HepG2 (cell line): ENCODE results near the gene ARHGAP5. TPM values are rescaled to one million over a fixed set of nuclear protein-coding genes. Genes with fewer than 3 reads are reported as not detected.

ENCODE experiments used
- AKNA ChIP-seq: sonication (generic); formaldehyde crosslinking; IDR thresholded peaks from 2 replicates; pipeline ENCODE4 v1.4.0; 2020; ENCODE audit warnings: missing genetic modification reagents, borderline replicate concordance
- ARID2 ChIP-seq: sonication (generic); formaldehyde crosslinking; IDR thresholded peaks from 2 replicates; pipeline ENCODE4 v1.8.1; 2022; ENCODE audit warnings: mild to moderate bottlenecking, missing genetic modification reagents, borderline replicate concordance
- CBFB ChIP-seq: sonication (generic); formaldehyde crosslinking; IDR thresholded peaks from 2 replicates; pipeline ENCODE4 v1.4.0; 2020; ENCODE audit warnings: missing genetic modification reagents
- ETV6 ChIP-seq: sonication (generic); formaldehyde crosslinking; conservative IDR thresholded peaks from 2 replicates; pipeline ENCODE4 v1.4.0; 2020; ENCODE audit warnings: missing genetic modification reagents
- FOSL2 ChIP-seq: sonication (generic); formaldehyde crosslinking; IDR thresholded peaks from 2 replicates; pipeline ENCODE4 v1.4.0; 2020; ENCODE audit warnings: missing genetic modification reagents
- HNF4G ChIP-seq, 2 experiments: sonication (generic) in 1 of 2; formaldehyde crosslinking in 1 of 2; IDR thresholded peaks; 2 replicates each; pipeline versions ENCODE4 v1.4.0 to v1.6.1; 2011 to 2020; ENCODE audit warnings: borderline replicate concordance in 2 of 2, low read depth in 2 of 2, mild to moderate bottlenecking in 2 of 2, low read length in 1 of 2, missing genetic modification reagents in 1 of 2, moderate library complexity in 1 of 2
- NFE2L1 ChIP-seq: sonication (generic); formaldehyde crosslinking; IDR thresholded peaks from 2 replicates; pipeline ENCODE4 v1.4.0; 2020; ENCODE audit warnings: missing genetic modification reagents, mild to moderate bottlenecking, borderline replicate concordance
- NR2F2 ChIP-seq: IDR thresholded peaks from 2 replicates; pipeline ENCODE4 v1.6.1; 2012; ENCODE audit warnings: low read depth, inconsistent platforms, borderline replicate concordance
- PCBP1 ChIP-seq: fragments of 200-400 bp; formaldehyde crosslinking; IDR thresholded peaks from 2 replicates; pipeline ENCODE4 v1.6.1; 2017; ENCODE audit warnings: mild to moderate bottlenecking, low read depth, low read length, borderline replicate concordance
- PHF21A ChIP-seq: sonication (generic); formaldehyde crosslinking; IDR thresholded peaks from 2 replicates; pipeline ENCODE4 v1.5.0; 2020; ENCODE audit warnings: mild to moderate bottlenecking, missing genetic modification reagents
- TEF ChIP-seq: sonication (generic); formaldehyde crosslinking; IDR thresholded peaks from 2 replicates; pipeline ENCODE4 v1.5.0; 2020; ENCODE audit warnings: missing genetic modification reagents
- ZBED4 ChIP-seq: sonication (generic); formaldehyde crosslinking; IDR thresholded peaks from 2 replicates; pipeline ENCODE4 v1.4.0; 2020; ENCODE audit warnings: missing genetic modification reagents, borderline replicate concordance
- ZFP62 ChIP-seq: sonication (generic); formaldehyde crosslinking; IDR thresholded peaks from 2 replicates; pipeline ENCODE4 v1.4.0; 2020; ENCODE audit warnings: missing genetic modification reagents
- ZNF124 ChIP-seq: sonication (generic); formaldehyde crosslinking; IDR thresholded peaks from 2 replicates; pipeline ENCODE4 v1.4.0; 2020; ENCODE audit warnings: missing genetic modification reagents
- ZNF629 ChIP-seq: sonication (generic); formaldehyde crosslinking; conservative IDR thresholded peaks from 2 replicates; pipeline ENCODE4 v1.5.0; 2020; ENCODE audit warnings: missing genetic modification reagents
- ZSCAN5A ChIP-seq: sonication (generic); formaldehyde crosslinking; IDR thresholded peaks from 2 replicates; pipeline ENCODE4 v1.8.0; 2022; ENCODE audit warnings: mild to moderate bottlenecking, missing genetic modification reagents, borderline replicate concordance
- polyA plus RNA-seq, 8 experiments: library from polyadenylated mRNA; depleted of rRNA in 3 of 8; stranded (reverse) in 7 of 8; unstranded in 1 of 8; fragments of >200 nt; fragmentation: Illumina TruSeq in 4 of 8; extraction: Trizol in 4 of 8; gene quantifications; 2 replicates each; pipeline versions ENCODE4 v1.2.1 to v1.2.3, GENCODE V29; 2011 to 2016; ENCODE audit warnings: low read depth in 4 of 8, missing spikeins in 1 of 8, mixed read lengths in 1 of 8; ENCODE audit not compliant: insufficient read depth in 1 of 8
- total RNA-seq, 5 experiments: library from RNA; depleted of rRNA; stranded (reverse); fragments of >200 nt; fragmentation: Illumina TruSeq; extraction: Trizol; gene quantifications; 2 replicates each; pipeline ENCODE4 v1.2.3, GENCODE V29; 2016; ENCODE audit warnings: low read depth in 1 of 5

The ARHGAP5 gene
- total and polyA plus RNA-seq, 2 of the 13 experiments (the other 11 are each of a cell fraction or from before 2014, with no cell fraction given): 33.7 to 144 TPM

- TF ChIP-seq AKNA (no peak), CBFB (0 out of 2 replicates have a peak, but pooled peaks have one; percentile 67), PHF21A (CRISPR knock-in tag) (peak; percentile 94), ZNF124 (CRISPR knock-in tag) (no peak), NFE2L1 (CRISPR knock-in tag) (no peak), ZSCAN5A (CRISPR knock-in tag) (peak; percentile 17; the same call in 1 of the 2 replicates), HNF4G (IDR thresholded peaks at IDR 0.05; ENCODE audit: borderline replicate concordance, low read depth, low read length) (peak; percentile 54; the same call in 1 of the 2 replicates), HNF4G (CRISPR knock-in tag; IDR thresholded peaks at IDR 0.05; ENCODE audit: borderline replicate concordance, low read depth) (no peak), ZFP62 (CRISPR knock-in tag) (no peak), ZNF629 (CRISPR knock-in tag) (0 out of 2 replicates have a peak, but pooled peaks have one; percentile 16), NR2F2 (no peak), FOSL2 (CRISPR knock-in tag) (peak; percentile 24), ZBED4 (CRISPR knock-in tag) (peak; percentile 1; the same call in 1 of the 2 replicates), PCBP1 (0 out of 2 replicates have a peak, but pooled peaks have one; percentile 64), ARID2 (CRISPR knock-in tag) (peak; percentile 74; the same call in 1 of the 2 replicates), TEF (CRISPR knock-in tag) (no peak), ETV6 (CRISPR knock-in tag) (0 out of 2 replicates have a peak, but pooled peaks have one; percentile 19)
Observed at GRCh38 chr14:32076278-32077080, 625 bp upstream of the ARHGAP5 start (continued).
